ENCODE results near the gene RBPJL.

RBPJL gene

GRCh38 chr20:45320948-45321595 lies 14.4 kb downstream of the RBPJL start:
- no peak overlapping the region for H3K4me3 ChIP-seq (ENCODE audit: control insufficient read depth, low read depth, low read length)
- DNase-seq (ENCODE audit: low read depth): no peak
- TF ChIP-seq CTCF (conservative IDR thresholded peaks at IDR 0.05; ENCODE audit: control insufficient read depth, insufficient read depth, low read depth, low read length): no peak

- DNase-seq (ENCODE audit: low read depth): peak; percentile 37
- no peak overlapping the region for H3K4me3 ChIP-seq (ENCODE audit: control insufficient read depth, low read depth, low read length)
- no peak for TF ChIP-seq CTCF (conservative IDR thresholded peaks at IDR 0.05; ENCODE audit: control insufficient read depth, insufficient read depth, low read depth, low read length)
Observed at GRCh38 chr20:45322952-45323383, 16.3 kb downstream of the RBPJL start.

- DNase-seq (ENCODE audit: low read depth): peak; percentile 45
- TF ChIP-seq CTCF (conservative IDR thresholded peaks at IDR 0.05; ENCODE audit: control insufficient read depth, insufficient read depth, low read depth, low read length): no peak
- no peak overlapping the region for H3K4me3 ChIP-seq (ENCODE audit: control insufficient read depth, low read depth, low read length)
Observed at GRCh38 chr20:45323731-45324130, 17.1 kb downstream of the RBPJL start.

- DNase-seq (ENCODE audit: low read depth): no peak
- H3K4me3 ChIP-seq (ENCODE audit: control insufficient read depth, low read depth, low read length): no peak overlapping the region
- no peak for TF ChIP-seq CTCF (conservative IDR thresholded peaks at IDR 0.05; ENCODE audit: control insufficient read depth, insufficient read depth, low read depth, low read length)
Observed at GRCh38 chr20:45325371-45325770, 18.7 kb downstream of the RBPJL start.

- no peak overlapping the region for H3K4me3 ChIP-seq (ENCODE audit: control insufficient read depth, low read depth, low read length)
- DNase-seq (ENCODE audit: low read depth): no peak
- no peak for TF ChIP-seq CTCF (conservative IDR thresholded peaks at IDR 0.05; ENCODE audit: control insufficient read depth, insufficient read depth, low read depth, low read length)
Observed at GRCh38 chr20:45328451-45328850, 21.8 kb downstream of the RBPJL start.

GRCh38 chr20:45329497-45330319 lies 23.1 kb downstream of the RBPJL start:
- no peak for TF ChIP-seq CTCF (conservative IDR thresholded peaks at IDR 0.05; ENCODE audit: control insufficient read depth, insufficient read depth, low read depth, low read length)
- no peak overlapping the region for H3K4me3 ChIP-seq (ENCODE audit: control insufficient read depth, low read depth, low read length)
- DNase-seq (ENCODE audit: low read depth): no peak
